GM12872 (cell line): ENCODE measurements around the gene THOP1.

ENCODE experiments used
- CTCF ChIP-seq: IDR thresholded peaks from 3 replicates; pipeline ENCODE4 v1.5.1; 2011; ENCODE audit warnings: low read depth, mild to moderate bottlenecking, low read length, moderate library complexity; ENCODE audit not compliant: insufficient read depth

Gene THOP1

GRCh38 chr19:2796659-2797266 is 11.5 kb downstream of the THOP1 start:
- no peak for TF ChIP-seq CTCF

- no peak for TF ChIP-seq CTCF
These were observed 12.0 kb downstream of the THOP1 start for GRCh38 chr19:2797280-2797679.

GRCh38 chr19:2798158-2798685 is 12.9 kb downstream of the THOP1 start:
- TF ChIP-seq CTCF = no peak

GRCh38 chr19:2798733-2799132 is 13.4 kb downstream of the THOP1 start:
- no peak for TF ChIP-seq CTCF

GRCh38 chr19:2799273-2800020 is 14.1 kb downstream of the THOP1 start:
- no peak for TF ChIP-seq CTCF

- no peak for TF ChIP-seq CTCF
These were observed 15.2 kb downstream of the THOP1 start for GRCh38 chr19:2800506-2800905.

- no peak for TF ChIP-seq CTCF
These were observed 17.5 kb downstream of the THOP1 start for GRCh38 chr19:2802826-2803225.
